ENCODE data around the gene FAM151A.
"Not testable (repeated sequence)": the region's sequence is repeated elsewhere in the genome, so short reads cannot be mapped to it uniquely, and the experiment has no call there.

The FAM151A gene

GRCh38 chr1:54636461-54637446 lies 13.4 kb upstream of the FAM151A start:
- DNase-seq (ENCODE audit: low read depth in 2 of 2, low spot score in 1 of 2), result not testable (repeated sequence)

- DNase-seq (ENCODE audit: low read depth in 2 of 2, low spot score in 1 of 2), result not testable (repeated sequence)
These were observed 12.5 kb upstream of the FAM151A start for GRCh38 chr1:54635804-54636203.

DNA sequence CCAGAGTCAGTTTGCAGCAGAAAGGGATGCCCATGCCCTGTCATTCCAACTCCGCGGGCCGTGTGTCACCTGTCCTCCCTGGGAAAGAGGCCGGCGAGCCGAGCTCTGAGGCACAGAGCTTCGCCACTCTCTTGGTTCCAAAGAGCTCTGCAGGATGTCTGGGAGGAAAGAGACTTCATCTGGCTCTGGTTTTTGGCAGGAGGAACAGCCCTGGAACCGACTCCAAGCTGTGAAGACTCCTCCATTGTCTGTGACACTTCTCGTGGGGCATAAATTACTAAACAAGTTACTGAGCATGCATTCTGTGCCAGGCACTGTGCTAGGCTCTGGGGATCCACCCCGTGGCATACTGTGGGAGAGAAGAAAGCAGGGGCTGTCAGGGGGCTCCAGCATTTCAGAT lies 3.9 kb upstream of the FAM151A start:
- DNase-seq (ENCODE audit: low read depth in 2 of 2, low spot score in 1 of 2), result no peak

GRCh38 chr1:54624466-54625464 lies 1.4 kb upstream of the FAM151A start:
- no peak for DNase-seq (ENCODE audit: low read depth in 2 of 2, low spot score in 1 of 2)

DNA sequence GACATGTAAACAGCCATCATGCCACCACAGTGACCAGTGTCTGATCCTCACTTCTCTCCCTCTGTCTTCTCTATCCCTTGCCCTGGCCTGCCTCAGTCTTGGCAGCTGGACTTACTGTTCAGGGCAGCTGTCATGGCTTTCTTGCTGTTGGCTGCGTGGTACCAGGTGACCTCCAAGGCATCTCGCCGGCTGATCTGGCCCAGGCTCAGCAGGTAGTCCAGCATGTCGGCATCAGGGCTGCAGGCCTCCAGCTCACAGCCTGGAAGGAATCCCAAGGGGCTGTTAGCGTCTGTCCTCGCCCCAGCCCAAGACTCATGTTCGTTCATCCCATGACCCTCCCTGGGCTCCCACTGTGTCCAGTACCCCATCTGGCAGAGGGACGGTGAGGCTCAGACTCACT lies 3.6 kb downstream of the FAM151A start:
- no peak for DNase-seq (ENCODE audit: low read depth in 2 of 2, low spot score in 1 of 2)

GRCh38 chr1:54615531-54616279 lies 7.6 kb downstream of the FAM151A start:
- no peak for DNase-seq (ENCODE audit: low read depth in 2 of 2, low spot score in 1 of 2)

- no peak for DNase-seq (ENCODE audit: low read depth in 2 of 2, low spot score in 1 of 2)
These were observed 8.8 kb downstream of the FAM151A start for GRCh38 chr1:54614563-54614962.

GRCh38 chr1:54614024-54614423 lies 9.3 kb downstream of the FAM151A start:
- no peak for DNase-seq (ENCODE audit: low read depth in 2 of 2, low spot score in 1 of 2)

DNA sequence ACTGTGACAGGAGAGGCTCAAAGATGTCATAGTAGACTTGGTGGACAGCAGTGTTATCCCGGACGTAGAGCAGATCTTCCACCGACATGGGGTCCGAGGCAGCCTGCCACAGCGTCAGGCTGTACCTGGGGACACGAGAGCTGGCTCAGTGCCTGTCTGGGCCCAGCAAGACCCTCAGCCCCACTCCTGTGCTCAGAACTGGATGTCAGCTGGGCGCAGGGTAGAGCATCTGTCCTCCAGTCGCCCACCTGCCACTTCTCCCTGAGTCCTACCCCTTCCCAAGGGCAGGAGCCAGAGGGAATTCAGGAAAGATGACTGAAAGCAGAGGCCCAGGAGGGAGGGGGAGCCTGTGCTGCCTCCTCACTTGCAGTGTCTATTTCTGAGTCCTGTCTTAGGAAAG lies 11.7 kb downstream of the FAM151A start:
- DNase-seq (ENCODE audit: low read depth in 2 of 2, low spot score in 1 of 2), result no peak

DNA sequence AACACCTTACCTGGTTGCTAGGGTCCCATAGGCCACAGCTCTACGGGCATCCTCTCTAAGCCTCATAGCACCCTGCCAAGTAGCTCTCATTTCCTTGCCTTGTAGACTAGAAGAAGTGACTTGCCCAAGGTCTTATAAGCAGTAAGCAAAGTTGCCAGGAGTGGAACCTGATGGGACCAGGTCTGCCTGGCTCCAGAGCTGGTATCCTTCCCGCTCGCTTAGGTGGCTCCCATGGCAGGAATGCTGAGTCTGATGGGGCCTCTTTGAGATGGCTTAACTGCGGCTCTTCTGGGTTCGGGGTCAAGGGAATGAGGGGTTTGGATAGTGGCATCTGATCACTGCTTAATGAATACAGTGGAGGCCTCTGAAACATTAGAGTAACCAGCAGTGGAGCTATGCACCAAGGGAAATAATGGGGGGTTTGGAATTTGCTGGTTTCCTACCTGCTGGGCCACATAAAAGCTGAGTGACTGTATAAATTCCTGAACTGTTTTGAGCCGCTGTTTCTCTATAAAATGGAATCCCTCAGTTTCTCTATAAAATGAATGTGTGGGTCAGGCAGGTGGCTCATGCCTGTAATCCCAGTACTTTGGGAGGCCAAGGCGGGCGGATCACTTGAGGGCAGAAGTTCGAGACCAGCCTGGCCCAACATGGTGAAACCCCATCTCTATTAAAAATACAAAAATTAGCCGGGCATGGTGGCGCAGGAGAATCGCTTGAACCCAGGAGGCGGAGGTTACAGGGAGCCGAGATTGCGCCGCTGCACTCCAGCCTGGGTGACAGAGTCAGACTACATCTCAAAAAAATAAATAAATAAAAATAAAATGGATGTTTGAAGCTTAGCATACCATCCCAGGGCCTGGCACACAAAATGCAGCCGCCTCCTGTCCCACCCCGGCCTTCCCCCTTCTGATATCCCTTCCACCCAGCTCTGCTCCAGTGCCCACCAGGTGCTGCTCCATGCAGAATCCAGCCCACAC lies 12.4 kb downstream of the FAM151A start:
- DNase-seq (ENCODE audit: low read depth in 2 of 2, low spot score in 1 of 2), result no peak

DNA sequence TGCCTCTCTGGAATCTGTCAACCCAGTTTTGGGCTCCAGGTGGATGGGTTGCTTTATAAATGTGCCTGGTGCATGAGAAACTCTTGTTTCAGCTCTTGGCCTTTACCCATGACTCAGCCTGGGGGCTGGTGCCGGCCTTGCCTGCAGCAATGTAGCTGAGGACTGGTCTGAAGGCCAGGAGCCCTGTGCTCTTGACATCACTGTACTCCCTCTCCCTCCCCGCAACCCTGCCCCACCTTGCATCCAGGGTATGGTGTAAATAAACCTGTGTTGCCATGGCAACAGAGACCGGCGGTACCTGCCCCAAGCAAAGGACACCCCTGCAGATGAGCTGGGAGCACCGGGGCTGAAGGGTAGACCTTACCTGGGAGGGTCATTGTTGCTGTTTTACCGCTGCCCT lies 13.3 kb downstream of the FAM151A start:
- no peak for DNase-seq (ENCODE audit: low read depth in 2 of 2, low spot score in 1 of 2)

DNA sequence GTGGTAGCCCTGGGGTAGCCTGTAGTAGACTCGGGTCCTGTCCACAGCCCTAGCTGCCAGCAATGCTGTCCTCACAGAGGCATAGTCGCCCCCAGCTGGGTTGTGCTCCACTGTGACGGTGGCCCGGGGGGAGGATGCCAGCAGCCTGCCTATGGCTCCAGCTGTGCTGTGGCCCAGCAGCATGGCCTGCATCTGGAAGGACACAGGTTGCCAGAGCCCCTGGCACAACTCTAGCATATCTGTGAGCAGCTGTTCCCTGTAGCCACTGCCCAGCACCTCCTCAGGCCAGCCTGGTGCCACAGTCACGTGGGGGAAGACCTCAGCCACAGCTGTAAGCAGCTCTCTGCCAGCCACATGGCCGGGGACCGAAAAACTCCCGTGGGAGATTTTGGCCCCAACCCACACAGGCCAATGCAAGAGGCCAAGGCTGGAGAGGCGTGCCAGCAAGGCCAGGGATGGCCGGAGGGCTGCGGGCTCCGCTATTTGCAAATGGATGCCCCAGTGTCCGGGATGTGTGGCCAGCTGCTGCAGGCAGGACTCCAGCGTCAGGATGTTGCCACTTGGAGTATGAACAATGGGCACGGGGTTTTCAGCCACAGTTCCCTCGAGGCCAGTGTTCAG lies 13.9 kb downstream of the FAM151A start:
- DNase-seq (ENCODE audit: low read depth in 2 of 2, low spot score in 1 of 2), result no peak

- DNase-seq (ENCODE audit: low read depth in 2 of 2, low spot score in 1 of 2), result no peak
These were observed 14.6 kb downstream of the FAM151A start for GRCh38 chr1:54608566-54609230.

DNA sequence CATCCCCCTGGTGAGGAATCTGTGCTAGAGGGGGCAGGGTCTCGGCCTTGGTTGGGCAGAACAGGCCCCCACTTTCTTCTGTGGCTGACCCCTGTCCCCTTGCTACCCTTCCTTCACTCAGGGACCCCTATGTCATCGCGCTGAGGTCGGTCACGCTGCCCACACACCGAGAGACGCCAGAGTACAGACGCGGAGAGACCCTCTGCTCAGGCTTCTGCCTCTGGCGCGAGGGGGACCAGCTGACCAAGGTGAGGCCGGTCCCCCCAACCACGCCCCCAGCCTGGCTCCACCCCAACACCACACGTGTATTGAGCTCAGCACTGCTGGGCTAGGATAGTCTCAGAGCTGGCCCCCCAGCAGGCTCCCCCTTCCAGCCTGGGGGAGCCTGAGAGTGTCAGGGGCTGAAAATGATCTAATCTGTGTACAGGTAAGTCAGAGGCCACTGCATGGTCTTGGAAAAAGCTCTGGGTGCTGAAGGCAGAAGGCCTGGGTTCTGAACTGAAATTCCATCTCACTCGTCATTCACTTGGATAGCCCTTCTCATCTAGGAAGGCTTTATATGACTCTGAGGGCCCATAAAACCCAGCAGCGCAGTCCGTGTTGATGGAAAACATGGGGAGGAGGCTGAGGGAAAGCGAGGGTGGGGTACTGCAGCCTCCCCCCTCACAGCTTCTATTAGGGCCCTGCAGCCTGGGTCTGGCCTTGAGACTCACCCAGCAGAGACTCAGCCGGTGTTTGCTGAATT lies 15.3 kb downstream of the FAM151A start:
- DNase-seq (ENCODE audit: low read depth in 2 of 2, low spot score in 1 of 2), result no peak

DNA sequence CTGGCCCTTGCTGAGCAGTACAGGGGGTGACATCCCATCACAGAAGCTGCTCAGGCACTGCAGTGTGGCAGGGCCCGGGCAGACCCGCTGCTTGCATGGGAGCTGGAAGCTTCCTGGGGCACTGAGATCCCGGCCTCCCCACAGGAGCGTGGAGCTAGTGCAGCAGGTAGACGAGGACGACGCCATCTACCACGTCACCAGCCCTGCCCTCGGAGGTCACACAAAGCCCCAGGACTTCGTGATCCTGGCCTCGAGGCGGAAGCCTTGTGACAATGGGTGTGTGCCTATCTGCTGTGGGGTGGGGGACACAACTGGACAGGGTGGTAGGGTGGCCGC lies 16.4 kb downstream of the FAM151A start:
- DNase-seq (ENCODE audit: low read depth in 2 of 2, low spot score in 1 of 2), result no peak

DNA sequence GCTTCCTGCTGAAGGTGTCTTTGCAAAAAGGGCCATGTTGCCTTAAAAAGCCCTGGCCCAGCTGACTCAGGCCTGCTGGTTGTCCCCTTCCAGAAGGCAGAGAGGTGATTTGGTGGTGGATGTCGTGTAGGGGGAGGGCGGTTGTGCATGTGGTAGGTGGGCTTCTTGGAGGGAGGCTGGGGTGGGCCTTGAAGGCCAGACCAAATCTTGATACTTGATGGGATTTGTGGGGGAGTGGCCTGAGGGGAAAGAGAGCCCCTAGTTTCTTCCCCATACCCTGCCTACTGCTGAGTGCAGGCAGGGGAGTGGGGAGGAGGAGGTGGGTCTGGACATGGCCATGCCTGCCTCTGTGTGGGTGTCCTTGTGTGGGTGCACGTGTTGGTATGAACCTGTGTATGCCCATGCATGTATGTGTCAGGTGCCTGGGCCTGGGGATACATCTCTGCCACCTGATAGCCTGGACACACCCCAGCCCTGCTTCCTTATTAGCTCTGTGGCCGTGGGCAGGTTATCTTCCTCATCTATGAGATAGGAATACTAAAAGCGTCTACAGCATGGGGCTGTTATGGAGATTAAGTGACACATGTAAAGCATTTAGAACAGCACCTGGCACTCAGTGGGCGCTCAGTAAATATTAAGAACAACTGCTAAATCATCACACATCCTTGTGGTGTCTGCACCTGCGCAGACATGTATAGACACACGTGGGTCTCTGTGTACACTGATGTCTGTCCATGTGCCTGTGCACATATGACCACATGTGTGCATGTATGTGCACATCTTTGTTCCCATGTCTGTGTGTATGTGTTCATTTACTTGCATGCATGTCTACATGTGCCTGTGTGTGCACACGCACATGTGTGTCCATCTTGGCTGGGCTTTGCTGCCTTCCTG lies 17.0 kb downstream of the FAM151A start:
- no peak for DNase-seq (ENCODE audit: low read depth in 2 of 2, low spot score in 1 of 2)
